Measurements from ENCODE around the gene CDK16. TPM values are rescaled to one million over a fixed set of nuclear protein-coding genes. Genes with fewer than 3 reads are reported as not detected.

CDK16 gene
- total and polyA plus RNA-seq, 2 donors (not counting 1 experiment from before 2014, with no cell fraction given) = 68.2 to 92.9 TPM

- no peaks in the 10 kb centered on the region for H3K9me3 Mint-ChIP-seq (ENCODE audit: insufficient read depth)
- H3K9me3 ChIP-seq (ENCODE audit: control extremely low read depth in 1 of 3, control insufficient read depth in 2 of 3, insufficient read depth in 1 of 3, low read length in 2 of 3) = no peaks in the 10 kb centered on the region
- no peak for ATAC-seq (ENCODE audit: low read depth)
- no peak overlapping the region for H3K9ac ChIP-seq (ENCODE audit: low read length)
- H3K4me3 ChIP-seq (ENCODE audit: control extremely low read depth in 1 of 5, extremely low read depth in 1 of 5, insufficient read depth in 1 of 5, low read depth in 2 of 5, low read length in 4 of 5) = no peak overlapping the region
- intact Hi-C loops (cut with micrococcal nuclease) = no loop called here
- H3K27me3 Mint-ChIP-seq = no peaks in the 10 kb centered on the region
- H3K4me2 ChIP-seq (replicated peaks; ENCODE audit: low read depth, low read length, poor library complexity, severe bottlenecking) = no peak overlapping the region
- H2AFZ ChIP-seq (ENCODE audit: insufficient read depth, low read depth, low read length, poor library complexity, severe bottlenecking) = no peak overlapping the region
- peaks cover 0 to 31% of the 10 kb centered on the region in 2 experiments for H3K36me3 ChIP-seq (replicated peaks in 1 of 2; ENCODE audit: control extremely low read depth in 1 of 2, control insufficient read depth in 1 of 2, extremely low read depth in 1 of 2, insufficient read depth in 2 of 2, low read length in 1 of 2)
- H3K79me2 ChIP-seq (ENCODE audit: control insufficient read depth, insufficient read depth, low read length) = peaks cover 48% of the 10 kb centered on the region
- WGBS (ENCODE audit: insufficient coverage) = 88% methylated on average over 2 of the region's 13 CpGs
- no peaks in the 10 kb centered on the region for H3K4me1 ChIP-seq (ENCODE audit: control insufficient read depth in 2 of 2, insufficient read depth in 2 of 2, low read length in 2 of 2)
- no peak for DNase-seq
- no peak overlapping the region for H3K27ac ChIP-seq (ENCODE audit: low read length in 2 of 2)
- no peak for TF ChIP-seq EZH2 (IDR thresholded peaks at IDR 0.05; ENCODE audit: borderline replicate concordance, insufficient read depth, low read depth, low read length, poor library complexity, severe bottlenecking)
- TF ChIP-seq CTCF (IDR thresholded peaks at IDR 0.05) = no peak
- no peak overlapping the region for H3K27ac Mint-ChIP-seq
- H3K27me3 ChIP-seq (replicated peaks in 1 of 4; ENCODE audit: control extremely low read depth in 1 of 4, control insufficient read depth in 3 of 4, insufficient read depth in 4 of 4, low read length in 3 of 4) = no peaks in the 10 kb centered on the region
- H4K20me1 ChIP-seq (ENCODE audit: control insufficient read depth, insufficient read depth, low read length, poor library complexity, severe bottlenecking) = peaks cover 22% of the 10 kb centered on the region
- POLR2A ChIA-PET = interaction anchor here (0.5 to 0.6 kb wide), 2 partner anchors 18 to 1900 kb away, joined by 4 to 9 read pairs; no protein-coding TSS in a partner anchor
- no peak overlapping the region for H3K4me3 Mint-ChIP-seq
- peaks cover 1% of the 10 kb centered on the region for H3K4me1 Mint-ChIP-seq
- CTCF ChIA-PET = no interaction called here
These were observed 48.6 kb upstream of the CDK16 start for GRCh38 chrX:47169726-47170515.

Data from B cell (primary cell).